GM12872 (cell line): ENCODE data around the gene CRYL1.

Experiments used
- CTCF ChIP-seq: IDR thresholded peaks from 3 replicates; pipeline ENCODE4 v1.5.1; 2011; ENCODE audit warnings: low read depth, mild to moderate bottlenecking, low read length, moderate library complexity; ENCODE audit not compliant: insufficient read depth

CRYL1 gene

GRCh38 chr13:20566898-20567874, 41.5 kb upstream of the CRYL1 start, which contains the start of gene IFT88:
Gene IFT88 (plus strand): TSS chr13:20567157. CDS start chr13:20574386, 7,229 bp downstream.
- no peak for TF ChIP-seq CTCF

GRCh38 chr13:20566468-20566897, 40.8 kb upstream of the CRYL1 start:
- no peak for TF ChIP-seq CTCF

- no peak for TF ChIP-seq CTCF
Measured at GRCh38 chr13:20565115-20565736, 39.6 kb upstream of the CRYL1 start.

GRCh38 chr13:20561741-20562140, 36.1 kb upstream of the CRYL1 start:
- TF ChIP-seq CTCF: no peak

DNA sequence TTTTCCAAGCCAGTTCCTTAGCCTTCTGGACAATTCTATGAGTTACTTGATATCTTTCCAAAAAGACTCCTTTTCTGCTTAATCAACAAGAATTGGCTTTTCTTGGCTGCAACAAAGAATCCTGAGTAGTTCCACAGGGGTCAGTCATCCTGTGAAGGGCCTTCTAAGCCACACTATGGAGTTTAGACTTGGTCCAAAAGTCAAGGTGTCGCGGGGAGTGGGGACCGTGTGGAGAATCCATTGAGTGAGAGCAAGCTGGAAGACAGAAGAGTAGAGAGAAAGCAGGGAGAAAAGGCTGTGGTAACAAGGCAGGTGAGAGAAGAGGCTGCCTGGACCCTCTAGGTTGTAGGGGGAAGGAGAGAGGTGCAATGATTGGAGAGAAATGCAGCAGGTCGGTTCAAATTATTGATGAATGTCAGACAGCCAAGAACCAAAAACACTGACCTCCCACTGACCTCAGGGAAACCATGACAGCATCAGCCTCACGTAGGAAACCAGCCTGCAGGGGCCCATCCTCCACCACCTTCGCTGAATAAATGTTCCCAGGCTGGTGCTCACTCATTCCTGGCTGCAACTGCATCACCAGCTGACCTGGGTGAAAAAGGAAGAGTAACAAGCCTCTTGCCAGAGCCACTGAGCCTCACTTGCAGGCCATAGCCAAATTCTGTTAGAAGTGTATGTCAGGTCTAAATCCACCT, 34.2 kb upstream of the CRYL1 start:
- TF ChIP-seq CTCF: no peak

DNA sequence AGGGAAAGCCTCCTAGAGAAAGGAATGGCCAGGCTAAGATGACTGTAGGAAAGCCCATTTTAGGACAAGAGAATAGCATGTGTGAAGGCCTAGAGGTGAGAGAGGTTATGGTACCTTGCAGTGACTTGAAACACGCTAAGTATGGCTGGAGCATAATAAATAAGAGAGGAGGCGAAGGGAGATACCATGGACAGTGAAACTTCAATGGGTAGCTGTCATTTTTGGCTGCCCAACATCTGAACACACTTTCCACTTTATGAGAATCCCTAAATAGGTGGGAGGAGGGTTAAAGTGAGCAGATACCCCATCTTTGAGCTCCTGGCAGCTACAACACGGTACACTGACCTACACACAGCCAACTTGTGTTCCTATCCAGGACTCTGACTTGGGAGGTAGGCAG, 33.3 kb upstream of the CRYL1 start:
- TF ChIP-seq CTCF: no peak

GRCh38 chr13:20553311-20553710, 27.7 kb upstream of the CRYL1 start:
- no peak for TF ChIP-seq CTCF
